GM21447 (cell line): ENCODE results near the gene ARHGAP4.

ENCODE experiments used
- ATAC-seq: cut with Tn5 transposase; IDR thresholded peaks from one replicate; pipeline ENCODE4 v1.9.1; 2021; ENCODE audit not compliant: unreplicated experiment

Gene ARHGAP4

DNA sequence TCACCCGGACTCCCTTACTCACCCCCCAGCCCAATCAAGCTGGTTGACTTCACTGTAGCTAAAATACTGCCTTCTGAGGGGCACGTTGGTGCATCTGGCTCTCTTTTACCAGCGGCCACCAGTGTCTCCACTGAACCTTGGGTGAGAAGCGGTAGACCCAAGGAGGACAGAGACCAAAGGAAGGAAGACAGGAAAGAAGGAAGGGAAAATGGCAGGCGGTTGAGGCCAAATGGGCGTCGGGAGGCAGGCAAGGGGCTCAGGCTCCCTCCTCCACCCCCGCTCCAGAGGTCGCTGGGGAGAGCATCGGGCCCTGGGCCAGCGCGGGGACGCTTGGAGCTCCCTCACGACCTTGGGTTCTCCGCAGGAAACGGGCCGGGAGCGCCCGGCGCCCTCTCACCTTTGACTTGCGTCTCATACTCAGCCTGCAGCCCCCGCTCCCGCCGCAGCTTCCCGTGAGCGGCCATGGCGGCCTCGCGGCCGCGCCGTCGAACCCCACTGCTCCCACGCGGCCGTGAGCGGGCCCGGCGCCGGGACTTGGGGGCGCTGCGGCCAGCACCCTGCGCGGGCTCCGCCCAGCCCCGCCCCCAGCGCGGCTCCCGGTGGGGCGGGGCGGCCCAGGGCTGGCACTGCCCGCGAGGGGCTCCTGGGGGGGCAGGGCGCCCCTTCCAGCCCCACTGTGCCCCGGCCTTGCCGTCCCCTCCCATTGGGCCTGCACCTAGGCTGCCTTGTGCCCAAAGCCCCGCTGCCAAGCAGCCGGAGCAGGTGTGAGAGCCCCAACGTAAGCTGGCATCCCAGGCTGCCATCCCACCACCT is at the start of gene ARHGAP4:
Gene ARHGAP4 (minus strand): TSS at position 526 of the 813 bp plus-strand sequence. CDS start 62 bp downstream, at position 464.
- ATAC-seq: no peak

GRCh38 chrX:153974726-153975286 is 48.7 kb upstream of the ARHGAP4 start:
- no peak for ATAC-seq

DNA sequence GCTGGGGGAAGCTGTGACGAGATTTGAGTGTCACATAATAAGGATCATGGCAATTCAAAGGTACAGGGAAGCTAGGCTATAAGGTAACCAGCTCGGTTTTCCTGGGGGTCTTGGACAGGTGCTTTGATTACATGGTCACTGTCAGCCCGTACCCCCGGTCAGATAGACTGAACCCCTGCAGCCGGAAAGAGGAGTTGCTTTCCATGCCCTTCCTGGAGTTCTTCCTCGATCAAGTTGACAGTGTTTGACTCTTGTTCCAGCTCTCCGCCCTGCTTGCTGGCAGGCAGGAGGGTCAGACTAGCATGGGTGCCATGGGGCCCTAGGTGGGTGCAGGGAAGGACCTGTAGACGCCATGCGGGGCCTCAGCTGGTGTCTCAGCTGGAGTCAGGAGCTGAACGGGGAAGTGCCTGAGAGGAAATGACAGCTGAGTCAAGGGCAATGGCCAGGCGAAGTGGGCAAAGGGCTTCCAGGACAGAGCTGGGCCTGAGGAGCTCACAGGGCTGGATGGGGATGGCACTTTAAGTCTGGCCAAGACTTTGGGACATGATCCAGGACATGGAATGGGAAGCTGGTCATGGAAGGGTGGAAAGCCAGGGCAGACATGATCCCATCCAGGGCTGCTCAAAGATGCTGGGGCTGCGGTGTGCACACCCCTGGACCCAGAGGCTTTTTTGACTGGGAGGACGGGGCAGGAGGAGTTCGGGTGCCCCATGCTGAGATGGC is 48.1 kb upstream of the ARHGAP4 start:
- ATAC-seq: no peak

DNA sequence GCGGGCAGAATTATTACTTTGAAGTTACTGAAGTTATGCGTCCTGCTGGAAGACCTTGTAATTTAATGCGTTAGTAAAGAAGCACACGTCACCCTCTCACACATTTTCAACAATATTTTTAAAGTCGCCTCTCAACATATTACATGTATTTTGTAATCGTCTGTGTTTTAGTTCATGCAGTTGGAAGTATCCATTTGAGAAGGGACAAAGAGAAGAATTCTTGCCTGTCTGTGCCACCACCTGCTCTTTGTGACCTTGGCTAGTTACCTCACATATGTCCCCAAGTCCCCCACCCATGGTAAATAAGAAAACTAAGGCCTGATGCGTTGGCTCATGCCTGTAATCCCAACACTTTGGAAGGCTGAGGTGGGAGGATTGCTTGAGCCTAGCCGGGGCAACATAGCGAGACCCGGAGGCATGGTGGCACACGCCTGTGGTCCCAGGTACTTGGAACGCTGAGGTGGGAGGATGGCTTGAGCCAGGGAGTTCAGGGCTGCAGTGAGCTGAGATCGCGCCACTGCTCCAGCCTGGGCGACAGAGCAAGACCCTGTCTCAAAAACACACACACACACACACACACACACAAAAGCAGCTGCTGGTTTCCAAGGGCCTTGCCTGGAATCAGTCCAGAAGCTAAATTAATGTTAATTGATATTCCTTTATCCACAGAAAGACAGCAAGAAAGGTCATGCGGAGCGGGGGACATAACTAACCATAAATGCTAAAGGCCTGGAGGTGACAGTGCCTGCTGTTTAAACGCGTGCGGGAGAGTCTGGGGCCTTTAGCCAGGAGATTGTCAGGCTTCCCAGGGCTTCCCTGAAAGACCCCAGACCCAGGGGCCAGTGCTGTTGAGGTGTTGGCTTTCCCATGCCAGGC is 47.3 kb upstream of the ARHGAP4 start:
- no peak for ATAC-seq

GRCh38 chrX:153972368-153973126 is 46.5 kb upstream of the ARHGAP4 start, which contains the start of gene TMEM187:
TSS of gene TMEM187 (plus strand) at chrX:153972754. CDS start at chrX:153982063, 9,309 bp downstream.
- ATAC-seq: peak; percentile 35

DNA sequence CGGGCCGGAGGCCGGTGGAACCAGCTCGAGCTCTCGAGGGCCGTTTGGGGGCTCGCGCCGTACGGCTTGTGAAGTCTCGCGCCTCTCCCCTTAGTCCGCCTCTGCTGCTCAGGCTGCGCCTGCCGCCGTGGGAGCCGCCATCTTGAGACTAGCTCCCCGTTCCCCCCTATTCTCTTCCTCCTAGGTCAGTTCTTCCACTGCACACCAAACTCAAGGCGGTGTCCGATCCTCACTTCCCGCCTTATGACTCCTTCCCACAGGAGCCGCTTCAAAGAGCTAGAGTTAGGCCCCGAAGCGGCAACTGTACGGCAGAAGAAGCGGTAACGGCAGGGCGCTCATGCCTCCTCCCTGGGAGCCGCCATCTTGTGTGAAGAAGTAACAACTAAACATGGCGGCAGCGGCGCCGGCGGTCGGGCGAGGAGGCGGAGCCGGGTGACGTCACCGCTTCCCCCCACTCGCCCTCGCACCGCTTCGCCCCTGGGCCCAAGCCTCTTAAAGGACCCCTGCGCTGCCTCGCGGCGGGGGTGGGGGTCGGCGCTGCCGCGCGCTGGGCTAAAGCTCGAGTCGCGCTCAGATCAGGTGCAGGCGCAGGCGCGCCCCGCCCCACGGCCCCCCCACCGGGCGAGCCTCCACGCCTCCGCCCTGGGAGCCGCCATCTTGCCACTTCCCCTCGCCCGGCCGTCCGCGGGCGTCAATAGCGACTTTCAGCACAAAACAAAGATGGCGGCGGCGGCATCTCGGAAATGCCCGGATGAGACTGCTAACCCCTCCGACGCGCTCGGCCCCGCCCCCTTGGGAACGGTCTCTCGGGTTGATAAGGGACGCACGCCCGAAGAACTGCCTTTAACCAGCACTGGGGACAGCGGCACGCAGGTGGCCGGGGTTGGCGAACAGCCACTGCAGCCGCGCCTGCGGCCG is 45.6 kb upstream of the ARHGAP4 start, which contains the start of gene HCFC1:
Gene HCFC1 (minus strand): TSS at position 369 of the 918 bp plus-strand sequence. CDS start 978 bp downstream, outside the sequence.
- ATAC-seq: peak; percentile 37

GRCh38 chrX:153971124-153971449 is 45.0 kb upstream of the ARHGAP4 start:
- peak; percentile 30 for ATAC-seq

DNA sequence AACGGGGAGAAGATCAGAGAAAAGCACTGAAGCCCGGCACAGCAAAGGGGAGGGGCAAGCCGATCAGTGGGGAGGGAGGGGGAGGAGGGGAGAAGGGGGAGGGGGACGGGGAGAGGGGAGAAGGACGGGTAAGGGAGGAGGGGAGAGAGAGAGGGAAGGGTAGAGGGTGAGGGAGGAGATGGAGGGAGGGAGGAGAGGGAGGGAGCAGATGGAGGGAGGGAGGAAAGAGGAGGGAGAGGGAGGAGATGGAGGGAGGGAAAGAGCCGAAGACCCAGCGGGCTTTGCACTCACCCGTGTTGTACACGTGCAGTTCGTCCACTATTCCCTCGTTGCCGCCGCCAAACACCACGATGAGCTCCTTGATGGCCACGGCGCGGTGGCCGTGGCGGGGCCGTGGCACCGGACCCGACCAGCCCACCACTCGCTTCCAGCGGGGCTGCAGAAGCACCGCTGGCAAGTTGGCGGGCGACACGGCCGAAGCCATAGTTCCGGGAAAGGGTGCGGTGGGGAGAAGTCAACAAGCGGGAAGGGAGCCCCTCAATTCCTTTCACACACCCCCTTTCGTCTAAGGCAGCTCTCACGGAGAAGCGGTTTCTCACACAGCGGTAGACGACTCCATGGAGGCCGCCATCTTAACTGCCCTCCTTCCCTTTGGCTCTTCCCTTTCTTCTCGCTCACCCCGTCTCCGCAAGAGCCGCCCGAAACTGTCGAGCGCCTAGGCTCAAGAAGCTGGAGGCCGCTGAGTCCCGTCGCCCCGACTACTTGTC is 44.5 kb upstream of the ARHGAP4 start:
- no peak for ATAC-seq

DNA sequence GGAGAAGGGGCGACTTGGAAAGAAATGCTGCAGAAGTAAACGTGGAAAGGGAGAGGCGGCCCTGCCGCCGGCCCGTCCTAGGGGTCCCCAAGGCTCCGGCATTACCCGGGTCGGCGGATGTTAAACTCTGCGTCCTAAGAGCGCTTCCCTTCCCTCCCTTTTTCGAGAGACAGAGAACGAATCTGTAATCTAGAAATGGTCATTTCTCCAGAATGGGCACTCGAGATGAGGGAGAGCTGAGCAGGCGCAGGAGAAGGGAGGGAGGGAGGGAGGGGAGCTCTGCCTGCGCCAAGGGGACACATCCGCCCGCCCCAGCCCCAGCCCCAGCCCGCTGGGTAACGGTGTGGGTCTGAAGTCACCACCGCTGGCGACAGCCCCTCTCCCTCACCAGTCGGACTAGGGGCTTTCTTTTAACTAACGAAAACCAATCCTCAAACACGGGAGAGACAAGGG is 43.9 kb upstream of the ARHGAP4 start:
- no peak for ATAC-seq

- no peak for ATAC-seq
Measured at GRCh38 chrX:153969125-153969903, 43.2 kb upstream of the ARHGAP4 start.

DNA sequence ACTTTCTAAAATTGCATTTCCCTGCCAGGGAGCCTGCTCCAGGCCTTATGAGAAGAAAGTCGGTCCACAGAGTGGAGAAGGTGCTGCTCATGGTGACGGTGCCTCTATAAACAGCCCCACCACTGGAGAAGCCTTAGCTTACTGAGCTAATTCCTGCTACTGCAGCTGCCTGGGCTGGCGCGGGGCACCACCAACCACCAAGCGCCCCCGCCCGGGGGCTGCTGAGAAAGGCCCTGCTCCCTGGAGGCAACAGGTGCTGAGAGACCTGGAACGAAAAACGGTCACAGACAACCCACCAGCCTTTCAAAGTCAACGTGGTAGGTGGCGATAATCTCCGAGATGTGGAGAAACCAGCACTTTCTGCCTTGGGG is 42.7 kb upstream of the ARHGAP4 start:
- no peak for ATAC-seq

DNA sequence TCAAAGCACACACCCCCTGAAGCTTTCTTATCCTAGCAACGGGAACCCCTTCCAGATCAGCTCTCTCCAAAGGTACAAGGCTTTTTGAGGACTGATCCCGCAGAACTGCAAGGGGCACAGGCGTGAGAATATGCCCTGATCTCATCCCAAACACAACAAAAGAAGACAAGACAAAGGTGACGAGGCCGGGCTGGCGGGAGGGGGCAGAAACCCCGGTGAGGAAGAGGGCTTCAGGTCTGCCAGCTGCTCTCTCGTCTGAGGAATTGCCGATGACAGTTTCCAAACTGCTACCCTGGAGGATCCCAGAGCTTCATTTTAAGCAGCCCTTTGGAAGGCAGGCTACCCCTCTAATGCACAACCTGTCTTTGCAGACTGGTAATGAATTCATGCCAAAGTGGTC is 42.2 kb upstream of the ARHGAP4 start:
- no peak for ATAC-seq

DNA sequence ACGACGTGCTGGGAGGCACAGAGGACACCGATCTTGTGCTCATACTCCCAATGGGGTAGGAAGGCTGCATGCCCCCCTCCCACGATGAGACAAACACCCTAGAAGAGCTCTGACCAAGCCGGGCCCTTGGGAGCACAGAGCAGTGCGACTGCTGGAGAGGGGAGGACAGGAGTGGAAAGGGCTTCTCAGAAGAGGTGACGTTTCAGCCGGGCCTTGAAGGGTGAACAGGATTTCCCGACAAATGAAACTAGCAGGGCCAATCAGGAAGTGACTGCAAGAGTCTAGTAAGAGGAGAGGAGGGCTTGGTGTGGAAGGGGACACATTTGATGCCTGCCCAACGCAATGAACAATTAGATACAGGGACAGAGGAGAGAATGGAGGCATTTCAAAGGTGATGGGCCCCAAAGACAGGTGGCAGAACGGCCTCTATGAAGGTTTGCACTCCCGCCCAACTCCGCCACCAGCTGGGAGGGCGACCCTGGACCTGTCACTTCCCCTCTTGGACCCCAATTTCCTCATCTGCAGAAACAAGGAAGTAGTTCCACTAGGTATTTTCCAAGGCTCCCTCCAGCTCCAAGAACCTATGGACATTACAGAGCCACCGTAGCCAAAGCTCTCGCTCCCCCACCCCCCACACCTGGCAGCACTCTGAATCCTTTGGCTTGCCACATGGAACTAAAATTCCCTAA is 41.6 kb upstream of the ARHGAP4 start:
- no peak for ATAC-seq

- ATAC-seq: no peak
Measured at GRCh38 chrX:153966841-153967535, 40.9 kb upstream of the ARHGAP4 start.

DNA sequence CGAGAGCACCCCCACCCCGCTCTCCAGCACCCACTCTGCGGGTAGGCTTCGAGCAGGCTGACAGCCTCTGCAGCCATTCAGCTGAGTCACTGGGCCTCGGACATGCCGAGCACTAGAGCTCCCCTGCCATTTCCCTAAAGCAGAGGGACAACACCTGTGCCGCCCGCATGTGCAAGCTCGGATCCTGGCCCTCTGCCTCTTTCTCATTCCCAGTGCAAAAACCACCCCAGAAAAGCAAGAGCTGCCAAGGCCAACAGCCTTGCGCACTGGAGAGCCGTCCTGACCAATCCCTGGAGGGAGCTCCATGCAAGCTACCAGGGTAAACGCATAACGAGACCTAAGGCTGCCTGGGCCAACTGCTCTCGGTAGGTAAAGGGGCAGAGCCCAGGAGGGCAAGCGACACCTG is 40.2 kb upstream of the ARHGAP4 start:
- ATAC-seq: no peak

- ATAC-seq: no peak
Measured at GRCh38 chrX:153965406-153965805, 39.3 kb upstream of the ARHGAP4 start.
